ENCODE results near the gene SLC6A7.
"Not testable (repeated sequence)": the region's sequence is repeated elsewhere in the genome, so short reads cannot be mapped to it uniquely, and the experiment has no call there.

Gene SLC6A7

GRCh38 chr5:150224483-150225027, 34.7 kb downstream of the SLC6A7 start:
- H3K4me3 ChIP-seq (ENCODE audit: low read length), result no peak overlapping the region
- TF ChIP-seq CTCF (conservative IDR thresholded peaks at IDR 0.05; ENCODE audit: low read depth, low read length), result no peak
- no peak for DNase-seq (ENCODE audit: low read depth)

- H3K4me3 ChIP-seq (ENCODE audit: low read length), result no peak overlapping the region
- no peak for TF ChIP-seq CTCF (conservative IDR thresholded peaks at IDR 0.05; ENCODE audit: low read depth, low read length)
These were observed 37.2 kb downstream of the SLC6A7 start for GRCh38 chr5:150227036-150227435.

GRCh38 chr5:150227606-150228273, 37.9 kb downstream of the SLC6A7 start:
- no peak overlapping the region for H3K4me3 ChIP-seq (ENCODE audit: low read length)
- no peak for TF ChIP-seq CTCF (conservative IDR thresholded peaks at IDR 0.05; ENCODE audit: low read depth, low read length)
- DNase-seq (ENCODE audit: low read depth), result no peak

More at GRCh38 chr5:150227036-150227435, 37.2 kb downstream of the SLC6A7 start:
- no peak for DNase-seq (ENCODE audit: low read depth)

GRCh38 chr5:150229571-150229970, 39.7 kb downstream of the SLC6A7 start:
- no peak for DNase-seq (ENCODE audit: low read depth)
- TF ChIP-seq CTCF (conservative IDR thresholded peaks at IDR 0.05; ENCODE audit: low read depth, low read length), result no peak
- H3K4me3 ChIP-seq (ENCODE audit: low read length), result no peak overlapping the region

GRCh38 chr5:150230842-150231241, 41.0 kb downstream of the SLC6A7 start:
- no peak for TF ChIP-seq CTCF (conservative IDR thresholded peaks at IDR 0.05; ENCODE audit: low read depth, low read length)
- DNase-seq (ENCODE audit: low read depth), result no peak

GRCh38 chr5:150233706-150234105, 43.8 kb downstream of the SLC6A7 start:
- not testable (repeated sequence) for DNase-seq (ENCODE audit: low read depth); H3K4me3 ChIP-seq (ENCODE audit: low read length)

More at GRCh38 chr5:150230842-150231241, 41.0 kb downstream of the SLC6A7 start:
- no peak overlapping the region for H3K4me3 ChIP-seq (ENCODE audit: low read length)

- TF ChIP-seq CTCF (conservative IDR thresholded peaks at IDR 0.05; ENCODE audit: low read depth, low read length), result no peak
- no peak for DNase-seq (ENCODE audit: low read depth)
- no peak overlapping the region for H3K4me3 ChIP-seq (ENCODE audit: low read length)
These were observed 45.0 kb downstream of the SLC6A7 start for GRCh38 chr5:150234576-150235499.

All from retinal pigment epithelial cell (primary cell).